Measurements from ENCODE around the gene FBXO2. TPM values are rescaled to one million over a fixed set of nuclear protein-coding genes. Genes with fewer than 3 reads are reported as not detected.
A peak's percentile ranks its signal among the peaks of the same experiment; 100 is the strongest.

The FBXO2 gene
- total and polyA plus RNA-seq, 10 of the 15 experiments (the other 5 are each of a cell fraction or from before 2014, with no cell fraction given): 0.06 to 0.41 (median 0.18) TPM; not detected in 4

GRCh38 chr1:11682287-11682771, 28.1 kb upstream of the FBXO2 start:
- no peaks in the 10 kb centered on the region for H3K9me3 ChIP-seq (replicated peaks; ENCODE audit: control insufficient read depth, insufficient read depth, low read length)
- H3K27ac ChIP-seq (ENCODE audit: control insufficient read depth, insufficient read depth): no peak overlapping the region
- RAD21 ChIA-PET (ENCODE audit: unreplicated experiment): interaction anchor here (1.0 to 2.4 kb wide), 3 partner anchors 18 to 37 kb away, joined by 3 to 28 read pairs (median 4); partner anchors contain the start of gene FBXO6
- POLR2A ChIA-PET: interaction anchor here (0.5 to 2.5 kb wide), 4 partner anchors 19 to 124 kb away, joined by 3 to 14 read pairs (median 5); partner anchors contain the start of genes CLCN6, FBXO6 and MTHFR
- no peaks in the 10 kb centered on the region for H4K20me1 ChIP-seq (ENCODE audit: control insufficient read depth, insufficient read depth)
- FAIRE-seq (peak; percentile 27), DNase-seq (ENCODE audit: low read depth, low spot score) (no peak), ATAC-seq (no peak)
- 53% methylated on average over 7 of the region's 7 CpGs for WGBS (ENCODE audit: insufficient coverage, insufficient replicate concordance, low lambda C conversion rate, missing lambda C conversion rate)
- no peaks in the 10 kb centered on the region for H3K36me3 ChIP-seq (ENCODE audit: control insufficient read depth in 2 of 2, insufficient read depth in 2 of 2, low read length in 1 of 2)
- no peak overlapping the region for H3K9ac ChIP-seq (ENCODE audit: control insufficient read depth, insufficient read depth, low read length)
- SMC1A ChIA-PET (ENCODE audit: uncharacterized antibody, unreplicated experiment): interaction anchor here (0.8 to 2.3 kb wide), 7 partner anchors 13 to 55 kb away, joined by 3 to 17 read pairs (median 4); partner anchors contain the start of gene FBXO6
- no peak overlapping the region for H3K4me3 ChIP-seq
- H3K4me1 ChIP-seq (ENCODE audit: control insufficient read depth, insufficient read depth, low read length): no peaks in the 10 kb centered on the region
- no peaks in the 10 kb centered on the region for H3K27me3 ChIP-seq (replicated peaks in 1 of 2; ENCODE audit: control insufficient read depth in 2 of 2, insufficient read depth in 2 of 2, low read length in 1 of 2)
- peaks cover 2% of the 10 kb centered on the region for H3K79me2 ChIP-seq (ENCODE audit: control insufficient read depth, insufficient read depth, low read length)
- H2AFZ ChIP-seq (ENCODE audit: control insufficient read depth, low read depth, low read length): no peak overlapping the region
- no TSS peak for BruUV-seq (replicated peaks)
- no peak overlapping the region for H3K4me2 ChIP-seq (ENCODE audit: control insufficient read depth, insufficient read depth)
- in situ Hi-C loops (cut with MboI): no loop called here
- CTCF ChIA-PET: interaction anchor here (0.9 to 2.3 kb wide), 9 partner anchors 8 to 121 kb away, joined by 3 to 17 read pairs (median 4); partner anchors contain the start of gene FBXO6
- intact Hi-C loops (cut with micrococcal nuclease; ENCODE audit: unreplicated experiment): no loop called here
- TF ChIP-seq NKRF (conservative IDR thresholded peaks at IDR 0.05) (no peak), IRF5 (IDR thresholded peaks at IDR 0.05; ENCODE audit: borderline replicate concordance) (no peak), IKZF1 (conservative IDR thresholded peaks at IDR 0.05) (no peak), BCL11A (IDR thresholded peaks at IDR 0.05; ENCODE audit: low read depth, low read length) (no peak), CREM (IDR thresholded peaks at IDR 0.05; ENCODE audit: low read depth) (no peak), BHLHE40 (IDR thresholded peaks at IDR 0.05; ENCODE audit: borderline replicate concordance in 1 of 2, low read depth in 2 of 2, low read length in 1 of 2) (no peak), YBX1 (IDR thresholded peaks at IDR 0.05) (no peak), RUNX3 (IDR thresholded peaks at IDR 0.05; ENCODE audit: low read length) (no peak), NFXL1 (IDR thresholded peaks at IDR 0.05; ENCODE audit: borderline replicate concordance) (no peak), MYC (IDR thresholded peaks at IDR 0.05; ENCODE audit: insufficient read depth, insufficient read length, insufficient replicate concordance, low read length, severe bottlenecking) (no peak), YY1 (IDR thresholded peaks at IDR 0.05; ENCODE audit: low read depth, low read length) (no peak), ETV6 (conservative IDR thresholded peaks at IDR 0.05 in 1 of 2, IDR thresholded peaks at IDR 0.05 in 1 of 2; ENCODE audit: borderline replicate concordance in 1 of 2, low read depth in 1 of 2) (no peak), JUND (IDR thresholded peaks at IDR 0.05; ENCODE audit: low read depth, low read length) (no peak), MYB (IDR thresholded peaks at IDR 0.05; ENCODE audit: borderline replicate concordance, low read depth, low read length) (no peak), SIN3A (IDR thresholded peaks at IDR 0.05; ENCODE audit: low read depth, low read length) (no peak), DPF2 (IDR thresholded peaks at IDR 0.05) (no peak), SKIL (IDR thresholded peaks at IDR 0.05; ENCODE audit: low read depth, poor library complexity, severe bottlenecking) (no peak)

Data from GM12878 (cell line).